ENCODE results near the gene MDH1. TPM values are rescaled to one million over a fixed set of nuclear protein-coding genes. Genes with fewer than 3 reads are reported as not detected.
"Not testable (repeated sequence)": the region's sequence is repeated elsewhere in the genome, so short reads cannot be mapped to it uniquely, and the experiment has no call there.

The MDH1 gene
- polyA plus RNA-seq (ENCODE audit: insufficient read length in 10 of 10): 100 to 1,000 TPM; 301 to 424 (median 365) TPM
- long read RNA-seq, donor 1, transcript MDH1-201 (9 exons, 1,650 nt): major isoform, 128 of 231 reads
- long read RNA-seq, donor 1, transcript MDH1-213 (4 exons, 893 nt): minor isoform, 16 of 231 reads
- long read RNA-seq, donor 1, partial matches to known transcripts: 82 of 231 reads
- long read RNA-seq, donor 1, other reads (novel, unspliced or antisense): 0 of 231 reads
- long read RNA-seq, donor 2, transcript MDH1-214 (2 exons, 552 nt): minor isoform, 6 of 214 reads
- long read RNA-seq, donor 2, transcript MDH1-213 (4 exons, 893 nt): minor isoform, 10 of 214 reads
- long read RNA-seq, donor 2, transcript MDH1-201 (9 exons, 1,650 nt): major isoform, 159 of 214 reads
- long read RNA-seq, donor 2, partial matches to known transcripts: 36 of 214 reads
- long read RNA-seq, donor 2, other reads (novel, unspliced or antisense): 0 of 214 reads
- long read RNA-seq, donor 3: 0 reads
- long read RNA-seq, donor 4, transcript MDH1-213 (4 exons, 893 nt): minor isoform, 8 of 159 reads
- long read RNA-seq, donor 4, transcript MDH1-214 (2 exons, 552 nt): minor isoform, 6 of 159 reads
- long read RNA-seq, donor 4, transcript MDH1-201 (9 exons, 1,650 nt): major isoform, 108 of 159 reads
- long read RNA-seq, donor 4, partial matches to known transcripts: 33 of 159 reads
- long read RNA-seq, donor 4, other reads (novel, unspliced or antisense): 0 of 159 reads
- long read RNA-seq, donor 5, transcript MDH1-201 (9 exons, 1,650 nt): major isoform, 164 of 266 reads
- long read RNA-seq, donor 5, transcript MDH1-213 (4 exons, 893 nt): minor isoform, 11 of 266 reads
- long read RNA-seq, donor 5, transcript MDH1-214 (2 exons, 552 nt): minor isoform, 9 of 266 reads
- long read RNA-seq, donor 5, partial matches to known transcripts: 80 of 266 reads
- long read RNA-seq, donor 5, other reads (novel, unspliced or antisense): 0 of 266 reads
- long read RNA-seq, donor 6, transcript MDH1-213 (4 exons, 893 nt): minor isoform, 11 of 292 reads
- long read RNA-seq, donor 6, transcript MDH1-214 (2 exons, 552 nt): minor isoform, 9 of 292 reads
- long read RNA-seq, donor 6, transcript MDH1-201 (9 exons, 1,650 nt): major isoform, 192 of 292 reads
- long read RNA-seq, donor 6, partial matches to known transcripts: 73 of 292 reads
- long read RNA-seq, donor 6, other reads (novel, unspliced or antisense): 6 of 292 reads
- long read RNA-seq, donor 7, transcript MDH1-201 (9 exons, 1,650 nt): major isoform, 94 of 135 reads
- long read RNA-seq, donor 7, transcript MDH1-213 (4 exons, 893 nt): minor isoform, 9 of 135 reads
- long read RNA-seq, donor 7, partial matches to known transcripts: 24 of 135 reads
- long read RNA-seq, donor 7, other reads (novel, unspliced or antisense): 0 of 135 reads
- long read RNA-seq, donor 8, transcript MDH1-201 (9 exons, 1,650 nt): major isoform, 89 of 142 reads
- long read RNA-seq, donor 8, transcript MDH1-214 (2 exons, 552 nt): minor isoform, 5 of 142 reads
- long read RNA-seq, donor 8, transcript MDH1-213 (4 exons, 893 nt): minor isoform, 11 of 142 reads
- long read RNA-seq, donor 8, partial matches to known transcripts: 36 of 142 reads
- long read RNA-seq, donor 8, other reads (novel, unspliced or antisense): 0 of 142 reads
- long read RNA-seq, donor 9, transcript MDH1-201 (9 exons, 1,650 nt): major isoform, 9 of 18 reads
- long read RNA-seq, donor 9, partial matches to known transcripts: 6 of 18 reads
- long read RNA-seq, donor 9, other reads (novel, unspliced or antisense): 0 of 18 reads

GRCh38 chr2:63588385-63589147, at the start of gene MDH1, which contains the start of gene WDPCP:
Gene MDH1 (plus strand): TSS chr2:63588963. CDS start chr2:63589044, 81 bp downstream.
Gene WDPCP (minus strand): TSS chr2:63588477. CDS start chr2:63588271, 206 bp downstream.
- peak; percentile 98 to 100 (median 99) for DNase-seq

DNA sequence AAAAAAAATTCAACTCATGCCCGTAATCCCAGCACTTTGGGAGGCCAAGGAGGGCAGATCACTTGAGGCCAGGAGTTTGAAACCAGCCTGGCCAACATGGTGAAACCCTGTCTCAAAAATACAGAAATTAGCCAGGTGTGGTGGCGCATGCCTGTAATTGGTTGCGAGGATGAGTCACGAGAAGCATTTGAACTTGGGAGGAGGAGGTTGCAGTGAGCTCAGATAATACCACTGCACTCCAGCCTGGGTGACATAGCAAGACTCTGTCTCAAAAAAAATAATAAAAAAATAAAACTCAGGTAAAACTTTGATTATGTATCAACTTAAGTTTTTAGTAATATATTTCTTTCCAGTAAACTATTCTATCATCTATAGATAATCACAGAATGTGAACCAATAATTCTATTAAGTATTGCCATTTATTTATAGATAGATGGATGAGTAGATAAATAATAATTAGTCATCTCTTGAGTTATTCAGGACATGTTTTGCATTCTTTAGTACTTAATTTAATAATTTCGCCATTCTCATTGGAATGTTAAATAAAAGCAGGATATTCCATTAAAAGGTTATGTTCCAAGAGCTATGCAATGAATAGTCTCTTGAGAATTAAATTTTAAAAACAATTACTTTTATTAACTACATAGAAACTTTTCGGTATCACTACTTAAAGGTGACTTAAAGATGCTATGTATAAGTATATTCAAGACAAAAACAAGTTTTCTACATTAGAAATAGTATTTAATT, 49.2 kb upstream of the MDH1 start:
- DNase-seq: no peak

- DNase-seq: peak in 1 of 3 donors; percentile 8
Observed at GRCh38 chr2:63544017-63544627, 44.6 kb upstream of the MDH1 start.

GRCh38 chr2:63545023-63545422, 43.7 kb upstream of the MDH1 start:
- no peak for DNase-seq

DNA sequence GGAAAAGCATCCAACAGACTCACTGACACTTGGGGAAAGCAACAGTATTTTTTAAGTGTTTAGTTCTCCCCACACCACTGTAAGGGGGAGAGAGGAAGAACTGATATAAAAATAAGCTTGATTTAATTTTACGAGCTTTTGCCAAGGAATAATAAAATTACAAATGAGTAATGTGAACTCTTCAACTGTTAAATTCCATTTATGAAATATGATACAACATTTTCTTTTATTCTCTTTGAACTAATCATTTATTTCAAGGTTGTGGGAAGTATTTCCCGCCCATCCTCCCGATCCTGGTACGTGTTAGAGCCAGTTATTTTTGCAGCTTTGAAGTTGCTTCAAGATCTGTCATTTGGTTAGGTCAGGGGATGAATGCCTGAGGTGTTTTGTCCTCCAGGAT, 35.7 kb upstream of the MDH1 start:
- DNase-seq: peak in 1 of 3 donors; percentile 11

DNA sequence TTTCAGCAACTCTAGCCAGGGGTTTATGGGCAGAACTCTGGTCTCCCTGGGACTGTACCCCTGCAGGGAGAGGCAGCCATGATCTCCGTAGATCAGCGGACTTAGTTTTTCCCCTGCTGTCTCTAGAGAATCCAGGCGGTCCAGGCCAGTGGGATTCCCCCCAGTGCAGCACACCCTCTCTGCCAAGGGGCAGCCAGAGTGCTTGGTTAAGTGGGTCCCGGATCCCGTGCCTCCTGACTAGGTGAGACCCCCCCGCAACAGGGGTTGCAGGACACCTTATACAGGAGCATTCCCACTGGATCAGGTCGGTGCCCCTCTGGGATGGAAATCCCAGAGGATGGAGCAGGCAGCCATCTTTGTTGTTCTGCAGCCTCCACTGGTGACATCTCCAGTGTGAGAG, 33.5 kb upstream of the MDH1 start:
- no peak for DNase-seq

GRCh38 chr2:63555931-63556330, 32.8 kb upstream of the MDH1 start:
- DNase-seq: no peak

- DNase-seq: not testable (repeated sequence)
Observed at GRCh38 chr2:63557819-63558218, 30.9 kb upstream of the MDH1 start.

DNA sequence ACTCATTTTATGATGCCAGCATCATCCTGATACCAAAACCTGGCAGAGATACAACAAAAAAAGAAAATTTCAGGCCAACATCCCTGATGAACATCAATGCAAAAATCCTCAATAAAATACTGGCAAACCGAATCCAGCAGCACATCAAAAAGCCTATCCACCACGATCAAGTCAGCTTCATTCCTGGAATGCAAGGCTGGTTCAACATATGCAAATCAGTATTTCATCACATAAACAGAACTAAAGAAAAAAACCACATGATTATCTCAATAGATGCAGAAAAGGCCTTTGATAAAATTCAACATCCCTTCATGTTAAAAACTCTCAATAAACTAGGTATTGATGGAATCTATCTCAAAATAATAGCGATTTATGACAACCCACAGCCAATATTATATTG, 29.8 kb upstream of the MDH1 start:
- not testable (repeated sequence) for DNase-seq

GRCh38 chr2:63562751-63563150, 26.0 kb upstream of the MDH1 start:
- peak in 1 of 3 donors; percentile 2 for DNase-seq

DNA sequence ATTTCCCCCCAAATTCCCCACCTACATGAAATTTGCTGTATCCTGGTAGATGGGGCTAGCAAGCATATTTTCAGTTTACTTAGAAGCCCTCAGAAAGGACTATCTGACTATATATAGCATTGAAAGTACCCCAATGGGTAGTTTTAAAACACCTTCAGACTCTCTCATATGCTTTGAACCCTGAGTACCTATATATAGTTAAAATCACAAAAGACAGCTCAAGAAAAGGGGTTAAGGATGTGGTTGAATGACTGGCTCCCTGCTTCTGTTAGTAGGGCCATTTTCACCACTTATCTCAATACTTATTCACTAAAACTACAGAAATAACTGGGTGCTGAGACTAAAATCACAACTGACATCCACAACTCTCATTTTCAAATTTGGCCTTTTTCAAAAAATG, 19.0 kb upstream of the MDH1 start:
- no peak for DNase-seq

GRCh38 chr2:63571291-63571690, 17.5 kb upstream of the MDH1 start:
- DNase-seq: no peak

- no peak for DNase-seq
Observed at GRCh38 chr2:63572001-63572400, 16.8 kb upstream of the MDH1 start.

- not testable (repeated sequence) for DNase-seq
Observed at GRCh38 chr2:63573026-63573425, 15.7 kb upstream of the MDH1 start.

GRCh38 chr2:63573726-63574345, 14.9 kb upstream of the MDH1 start:
- not testable (repeated sequence) for DNase-seq

DNA sequence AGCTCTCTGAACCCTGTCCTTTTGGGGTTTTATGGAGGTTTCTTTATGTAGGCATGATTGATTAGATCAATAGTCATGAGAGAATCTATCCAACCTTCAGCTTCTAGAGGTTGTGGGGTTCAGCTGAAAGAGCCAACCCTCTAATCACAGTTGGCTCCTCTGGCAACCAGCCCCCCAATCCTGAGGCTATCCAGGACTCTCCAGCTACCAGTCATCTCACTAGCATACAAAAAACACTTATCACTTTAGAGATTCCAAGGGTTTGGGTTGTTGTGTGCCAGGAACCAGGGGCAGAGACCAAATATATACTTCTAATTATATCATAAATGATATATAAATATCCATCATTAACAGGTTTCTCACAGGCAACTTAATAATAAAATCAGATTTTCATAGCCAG, 12.2 kb upstream of the MDH1 start:
- DNase-seq: no peak

DNA sequence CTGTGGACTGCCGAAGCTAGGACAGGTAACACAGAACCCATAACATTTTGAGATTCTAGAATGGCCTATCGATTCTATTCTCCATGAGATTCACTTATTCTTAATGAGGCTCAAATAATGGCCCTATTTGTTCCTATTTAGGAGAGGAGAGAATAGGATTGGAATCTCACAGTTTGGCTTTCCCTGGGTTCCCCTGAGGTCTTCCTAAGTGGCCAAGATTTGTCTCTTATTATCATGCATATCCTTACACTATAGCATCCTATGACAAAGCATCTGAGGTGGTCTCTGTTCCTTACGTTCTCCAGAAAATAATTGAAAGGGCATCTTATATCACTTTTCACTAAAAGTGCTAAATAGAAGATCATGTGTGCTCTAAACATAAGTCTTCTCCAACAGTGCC, 10.0 kb upstream of the MDH1 start:
- DNase-seq: no peak

DNA sequence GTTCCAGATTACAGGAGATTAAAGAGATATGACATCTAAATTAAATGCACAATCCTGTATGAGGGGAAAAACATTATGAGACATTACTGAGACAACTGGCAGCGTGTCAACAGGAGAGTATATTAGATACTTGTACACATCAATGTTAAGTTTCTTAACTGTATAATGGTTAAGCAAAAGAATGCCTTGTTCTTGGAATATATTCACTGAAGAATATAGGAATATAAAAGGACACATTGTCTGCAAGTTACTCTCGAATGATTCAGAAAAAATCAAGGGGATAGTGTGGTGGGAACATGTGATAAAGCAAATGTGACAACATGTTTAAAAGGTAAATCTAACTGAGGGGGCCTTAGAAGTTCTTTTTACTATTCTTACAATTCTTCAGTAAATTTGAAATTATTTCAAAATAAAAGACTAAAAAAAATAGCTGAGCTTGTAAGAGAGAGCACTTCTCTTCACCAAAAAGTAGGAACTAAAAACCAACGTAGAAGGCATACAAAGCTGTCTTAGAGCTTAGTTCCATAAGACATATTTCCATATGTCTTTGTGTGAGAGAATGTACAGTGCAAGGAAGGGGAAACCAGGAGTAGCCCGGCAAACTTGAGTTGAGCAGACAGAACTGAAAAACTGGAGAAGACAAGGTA, 8.0 kb upstream of the MDH1 start:
- no peak for DNase-seq

Measured in muscle of back (tissue), 13 donors.